Effector CD8-positive, alpha-beta T cell (primary cell): Measurements from ENCODE around the gene QRICH1.

ENCODE experiments used
- DNase-seq: peaks from one replicate; lab custom pipeline; 2025; lab: John Stamatoyannopoulos, UW

The QRICH1 gene

DNA sequence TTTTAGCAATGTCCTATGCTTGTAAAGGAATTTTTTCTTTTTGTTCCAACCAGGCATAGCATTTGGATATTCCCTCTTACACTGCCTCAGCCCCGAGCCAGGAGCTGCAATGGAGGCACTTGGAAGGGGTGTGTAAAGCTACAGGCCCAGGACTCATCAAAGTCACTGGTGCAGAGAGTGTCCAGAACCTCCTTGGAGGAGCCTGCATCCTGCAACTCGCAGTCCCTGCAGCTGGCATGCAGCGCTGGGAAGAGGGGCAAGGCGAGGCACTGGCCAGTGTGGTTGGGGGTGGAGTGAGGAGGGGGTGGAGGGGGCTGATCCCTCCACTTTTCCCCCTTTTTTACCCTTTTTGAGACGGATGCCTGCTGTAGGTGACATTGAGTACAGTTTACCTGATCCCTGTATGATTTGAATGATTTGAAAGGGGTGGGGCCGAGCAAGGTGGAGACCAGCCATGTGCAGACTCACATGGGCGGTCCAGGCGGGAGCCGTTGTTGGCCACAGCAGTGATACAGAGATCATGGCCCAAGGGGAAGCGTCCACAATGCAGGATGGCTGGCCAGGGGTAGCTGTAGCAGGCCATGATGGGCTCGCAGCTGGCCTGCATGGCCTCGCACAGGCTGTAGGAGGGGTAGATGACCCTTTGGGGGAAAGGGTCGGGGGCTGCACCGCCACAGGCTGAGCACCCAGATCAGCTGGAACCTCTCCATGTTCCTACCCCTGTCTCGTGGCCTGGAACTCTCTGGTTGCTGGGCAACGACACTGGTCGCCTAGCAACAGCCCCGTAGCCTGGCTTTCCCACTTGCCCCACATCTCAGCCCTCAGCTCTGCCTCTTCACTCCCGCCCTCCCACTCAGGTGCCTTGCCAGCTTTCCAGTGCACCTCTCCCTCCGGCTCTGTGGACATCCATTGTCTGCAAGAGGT lies 95.9 kb downstream of the QRICH1 start:
- DNase-seq: no peak

DNA sequence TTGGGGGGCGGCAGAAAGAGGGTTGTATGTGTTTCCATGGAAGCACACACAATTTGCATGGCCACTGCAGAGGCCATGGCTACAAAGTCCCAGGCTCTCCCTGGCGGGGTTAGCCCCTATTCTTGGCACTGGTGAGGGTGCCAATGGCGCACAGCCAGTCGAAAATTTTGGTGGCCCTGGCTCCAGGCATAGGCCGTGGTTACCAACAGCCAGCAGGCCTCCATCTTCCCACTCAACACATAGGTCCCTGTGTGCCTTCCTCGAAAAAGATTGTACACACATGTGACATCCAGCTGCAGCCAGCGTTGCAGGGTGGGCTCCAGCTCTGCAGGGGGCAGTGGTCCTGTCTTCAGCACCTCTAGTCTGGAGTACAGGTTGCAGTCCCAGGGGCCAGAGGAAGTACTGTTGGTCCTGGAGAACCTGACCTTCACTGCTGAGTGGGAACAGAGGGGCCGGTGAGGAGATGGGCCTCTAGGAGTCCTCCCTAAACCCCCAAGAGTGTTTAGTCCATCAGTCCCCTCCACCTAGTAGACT lies 96.7 kb downstream of the QRICH1 start:
- DNase-seq: no peak

DNA sequence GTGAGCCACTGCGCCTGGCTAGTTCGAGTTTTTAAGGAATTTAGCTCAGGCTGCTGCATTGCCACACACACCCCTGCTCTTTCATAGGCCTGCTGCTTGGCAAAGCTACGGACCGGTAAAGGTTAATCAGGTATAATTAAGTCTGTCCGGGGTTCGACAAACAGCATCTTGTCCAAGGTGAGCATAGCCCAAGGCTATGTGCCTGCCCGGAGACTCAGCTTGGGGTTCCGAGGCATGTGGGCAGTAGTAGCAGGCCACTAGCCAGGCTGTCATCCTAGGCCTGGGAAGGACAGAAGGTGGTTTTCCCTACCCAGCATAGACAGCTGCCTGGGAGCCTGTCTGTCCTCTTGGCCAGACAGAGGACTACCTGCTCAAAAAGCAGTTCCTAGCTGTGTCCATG lies 97.2 kb downstream of the QRICH1 start:
- no peak for DNase-seq

DNA sequence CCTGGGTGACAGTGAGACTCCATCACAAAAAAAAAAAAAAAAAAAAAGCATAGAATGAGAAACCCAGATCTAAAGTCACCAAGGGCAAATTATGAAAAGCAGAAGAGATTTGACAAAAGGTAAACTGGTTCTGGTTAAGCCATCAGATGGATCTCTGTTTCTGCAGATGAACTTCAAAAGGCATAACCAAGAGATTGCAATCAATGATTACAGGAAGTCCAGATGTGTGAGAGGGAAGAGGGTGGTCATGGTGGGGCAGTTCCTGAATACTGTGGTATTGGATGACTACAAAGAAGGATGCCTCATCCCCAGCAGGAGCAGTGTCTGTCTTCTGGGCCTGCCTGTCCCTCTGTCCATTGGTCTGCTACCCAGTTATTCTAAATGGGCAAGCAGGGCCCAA lies 100.0 kb downstream of the QRICH1 start:
- no peak for DNase-seq

GRCh38 chr3:48991851-48992545 lies 101.9 kb downstream of the QRICH1 start:
- no peak for DNase-seq

DNA sequence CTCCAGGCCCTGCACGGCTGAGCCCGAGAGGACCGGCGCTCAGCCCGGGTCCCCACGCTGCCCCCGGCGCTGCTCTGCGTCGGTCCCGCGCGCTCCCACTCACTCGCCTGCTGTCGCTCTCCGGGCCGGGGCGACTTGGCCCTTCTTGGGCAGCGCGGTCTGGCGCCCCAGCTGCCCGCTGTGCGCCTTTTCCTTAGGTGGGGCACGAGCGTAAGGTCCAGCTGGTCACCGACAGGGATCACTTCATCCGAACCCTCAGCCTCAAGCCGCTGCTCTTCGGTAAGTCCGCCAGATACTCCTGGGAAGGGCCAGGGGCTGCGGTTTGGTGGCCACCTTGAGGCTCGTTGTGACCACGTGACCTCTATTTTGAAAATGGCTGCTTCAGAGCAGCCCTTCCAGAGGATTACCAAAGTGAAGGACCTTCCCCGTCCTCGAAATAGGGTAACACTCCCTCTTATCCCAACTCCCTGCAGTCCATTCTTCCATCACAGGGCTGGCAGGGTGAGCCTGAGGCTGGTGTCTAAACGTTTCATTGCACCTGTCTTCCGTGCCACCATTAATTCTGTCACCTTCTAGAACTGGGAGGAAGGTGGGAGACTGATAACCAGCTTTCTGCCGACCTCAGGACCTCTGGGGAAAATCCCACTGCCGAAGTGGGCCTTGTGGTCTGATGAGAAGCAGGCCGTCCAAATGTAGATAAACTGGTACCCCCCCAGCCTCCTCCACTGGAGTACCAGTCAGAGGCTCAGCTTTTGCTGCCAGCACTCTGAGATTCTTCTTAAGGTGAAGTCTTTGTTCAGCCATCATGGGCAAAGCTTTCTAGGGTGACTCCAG lies 103.0 kb downstream of the QRICH1 start:
- no peak for DNase-seq

DNA sequence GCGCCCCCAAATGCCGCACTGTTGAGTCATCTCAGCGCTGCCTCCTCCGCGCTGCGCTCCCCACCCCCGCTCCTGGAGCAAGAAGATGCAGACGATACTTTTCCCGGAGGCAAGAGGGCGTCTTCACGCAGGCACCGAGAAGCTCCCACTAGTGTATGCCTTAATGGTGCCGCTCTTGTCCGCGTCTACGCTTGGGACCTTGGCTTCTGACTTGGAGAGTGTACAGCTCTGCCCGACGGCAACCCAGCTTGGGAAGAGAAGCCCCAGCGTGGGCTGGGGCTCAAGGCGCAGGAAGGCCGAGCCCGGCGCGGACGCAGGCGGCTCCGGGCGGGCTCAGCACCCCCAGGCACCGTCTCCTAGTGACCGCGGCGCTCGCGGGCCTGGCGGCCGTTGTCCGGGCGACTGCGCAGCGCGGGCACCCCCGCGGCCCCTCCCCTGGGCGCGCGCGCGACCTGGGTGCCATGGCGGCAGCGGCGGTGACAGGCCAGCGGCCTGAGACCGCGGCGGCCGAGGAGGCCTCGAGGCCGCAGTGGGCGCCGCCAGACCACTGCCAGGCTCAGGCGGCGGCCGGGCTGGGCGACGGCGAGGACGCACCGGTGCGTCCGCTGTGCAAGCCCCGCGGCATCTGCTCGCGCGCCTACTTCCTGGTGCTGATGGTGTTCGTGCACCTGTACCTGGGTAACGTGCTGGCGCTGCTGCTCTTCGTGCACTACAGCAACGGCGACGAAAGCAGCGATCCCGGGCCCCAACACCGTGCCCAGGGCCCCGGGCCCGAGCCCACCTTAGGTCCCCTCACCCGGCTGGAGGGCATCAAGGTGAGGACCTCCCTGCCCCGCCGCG lies 103.9 kb downstream of the QRICH1 start, which contains the start of gene P4HTM:
P4HTM (plus strand) TSS at position 446 of the 840 bp plus-strand sequence; CDS start at position 462, 16 bp downstream.
- DNase-seq: peak; percentile 64

DNA sequence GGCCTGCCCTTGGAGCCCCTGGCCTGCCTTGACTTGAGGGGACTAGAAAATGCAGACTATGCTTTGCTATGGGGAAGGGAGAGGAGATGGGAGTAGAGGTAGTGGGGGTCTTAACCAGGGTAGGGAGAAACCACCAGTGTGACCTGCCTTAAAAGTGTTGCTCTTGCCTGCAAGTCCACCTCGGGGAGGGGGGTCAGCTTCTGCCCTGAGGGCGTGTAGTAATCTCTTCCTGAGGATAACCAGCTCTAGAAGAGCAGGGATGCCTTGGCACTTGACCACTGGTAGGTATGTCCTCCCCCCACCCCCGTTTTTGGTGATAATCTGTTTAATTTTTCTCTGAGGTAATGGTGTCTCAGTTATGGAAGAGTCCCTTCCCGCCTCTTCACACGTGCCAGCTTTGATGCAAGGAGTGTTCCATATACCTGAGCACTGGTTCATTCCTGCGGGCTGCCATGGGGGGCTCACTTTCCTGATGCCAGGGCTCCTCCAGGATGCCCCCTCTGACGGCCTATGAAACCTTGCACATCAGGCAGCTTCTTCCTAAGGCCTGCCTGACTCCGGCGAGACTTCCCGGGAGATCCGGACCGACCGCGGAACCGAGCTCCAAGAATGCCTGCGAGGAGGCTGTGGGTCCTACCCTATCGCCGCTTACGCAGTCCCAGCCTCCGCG lies 104.6 kb downstream of the QRICH1 start:
- no peak for DNase-seq

DNA sequence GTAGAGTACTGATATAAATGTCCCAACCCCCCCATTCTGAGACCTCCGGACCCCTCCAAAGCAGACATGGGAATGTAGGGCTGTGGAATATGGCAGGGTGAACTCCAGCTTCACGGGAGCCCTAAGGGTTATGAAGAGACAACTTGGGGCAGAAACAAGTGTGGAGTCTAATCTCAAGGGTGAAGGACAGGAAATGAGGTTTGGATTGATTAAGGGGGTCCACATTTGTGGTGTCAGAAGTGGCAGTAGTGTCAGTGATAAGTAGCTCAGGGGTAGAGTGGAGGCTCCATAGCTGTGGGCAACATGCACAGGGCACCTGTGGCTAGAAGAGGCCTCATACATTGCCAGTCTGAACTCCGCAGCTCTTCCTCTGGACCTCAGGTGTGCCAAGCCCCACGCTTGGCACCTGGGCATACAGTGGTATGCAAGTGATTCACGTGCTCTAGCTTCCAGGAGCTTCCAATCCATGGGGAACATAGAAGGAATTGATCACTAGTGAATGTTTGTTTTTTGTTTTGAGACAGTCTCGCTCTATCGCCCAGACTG lies 108.0 kb downstream of the QRICH1 start:
- DNase-seq: no peak

GRCh38 chr3:48984663-48985062 lies 109.2 kb downstream of the QRICH1 start:
- DNase-seq: no peak

GRCh38 chr3:48983096-48983495 lies 110.8 kb downstream of the QRICH1 start:
- no peak for DNase-seq

GRCh38 chr3:48982686-48983085 lies 111.2 kb downstream of the QRICH1 start:
- DNase-seq: no peak

GRCh38 chr3:48982016-48982415 lies 111.9 kb downstream of the QRICH1 start:
- no peak for DNase-seq

DNA sequence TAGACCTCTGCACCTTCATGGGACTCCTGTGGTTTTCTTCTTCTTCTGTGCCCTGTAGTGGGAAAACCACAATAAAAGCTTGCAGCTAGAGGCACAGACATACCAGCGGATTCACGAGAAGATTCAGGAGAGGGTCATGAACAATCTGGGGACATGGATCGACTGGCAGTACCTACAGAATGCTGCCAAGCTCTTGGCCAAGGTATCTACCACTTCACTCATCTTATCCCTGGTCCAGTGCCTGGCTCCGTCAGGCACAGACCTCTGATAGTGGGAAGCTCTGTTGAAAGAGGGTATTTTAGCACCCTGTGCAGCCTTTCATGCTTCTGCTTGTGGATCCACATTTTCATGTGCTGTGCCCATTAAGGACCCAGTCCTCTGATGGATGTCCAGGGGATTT lies 113.6 kb downstream of the QRICH1 start:
- no peak for DNase-seq
